GM23338 (cell line): Measurements from ENCODE around the gene ERN1. TPM values are rescaled to one million over a fixed set of nuclear protein-coding genes. Genes with fewer than 3 reads are reported as not detected.

ENCODE experiments used
- ATAC-seq: fragments of 200-7000 bp; cut with Tn5 transposase; 3 replicates; pipeline ENCODE4 v1.9.1; 2020
- DNase-seq: peaks from one replicate; pipeline ENCODE4 v3.0.0-alpha.2; 2015; ENCODE audit warnings: low spot score
- H2AFZ ChIP-seq: fragments of 200-600 bp; sonication (generic); 2 replicates; pipeline ENCODE4 v1.8.0; 2016; ENCODE audit warnings: antibody characterized with exemption, mild to moderate bottlenecking, moderate library complexity
- H3F3A ChIP-seq: fragments of 200-600 bp; sonication (generic); replicated peaks from 2 replicates; pipeline ENCODE4 v1.8.0; 2017; ENCODE audit warnings: antibody characterized with exemption, mixed run types, low read depth
- H3K27ac ChIP-seq: fragments of 200-600 bp; sonication (generic); 2 replicates; pipeline ENCODE4 v1.6.1; 2016; ENCODE audit warnings: low read depth
- H3K27me3 ChIP-seq: fragments of 200-600 bp; sonication (generic); 2 replicates; pipeline ENCODE4 v1.8.0; 2016; ENCODE audit warnings: mild to moderate bottlenecking, mixed run types, moderate library complexity; ENCODE audit not compliant: insufficient read depth
- H3K36me3 ChIP-seq: fragments of 200-600 bp; sonication (generic); 2 replicates; pipeline ENCODE4 v1.8.0; 2016; ENCODE audit warnings: mild to moderate bottlenecking; ENCODE audit not compliant: insufficient read depth
- H3K4me1 ChIP-seq: fragments of 200-600 bp; sonication (generic); 2 replicates; pipeline ENCODE4 v1.8.0; 2016; ENCODE audit warnings: mild to moderate bottlenecking, moderate library complexity; ENCODE audit not compliant: insufficient read depth
- H3K4me2 ChIP-seq: fragments of 200-600 bp; sonication (generic); 2 replicates; pipeline ENCODE4 v1.7.1; 2017; ENCODE audit warnings: mixed run types
- H3K4me3 ChIP-seq: fragments of 200-600 bp; sonication (generic); 2 replicates; pipeline ENCODE4 v1.6.1; 2016; ENCODE audit warnings: mixed run types
- H3K79me2 ChIP-seq: fragments of 200-600 bp; sonication (generic); replicated peaks from 2 replicates; pipeline ENCODE4 v1.8.0; 2017; ENCODE audit warnings: mild to moderate bottlenecking; ENCODE audit not compliant: insufficient read depth
- H3K9me2 ChIP-seq: fragments of 200-600 bp; sonication (generic); 2 replicates; pipeline ENCODE4 v1.8.0; 2017; ENCODE audit not compliant: insufficient read depth
- H4K20me1 ChIP-seq: fragments of 200-600 bp; sonication (generic); replicated peaks from 2 replicates; pipeline ENCODE4 v1.8.0; 2017; ENCODE audit warnings: mild to moderate bottlenecking; ENCODE audit not compliant: insufficient read depth
- H3K27ac Mint-ChIP-seq: 2 replicates; pipeline ENCODE4 v1.8.0; 2020; ENCODE audit warnings: inconsistent platforms, mild to moderate bottlenecking, moderate library complexity, mixed read lengths
- H3K27me3 Mint-ChIP-seq: 3 replicates; pipeline ENCODE4 v1.8.0; 2022; ENCODE audit warnings: low read depth, mild to moderate bottlenecking, moderate library complexity, mixed read lengths, inconsistent platforms; ENCODE audit not compliant: insufficient read depth, poor library complexity
- H3K36me3 Mint-ChIP-seq: 3 replicates; pipeline ENCODE4 v1.8.0; 2021; ENCODE audit warnings: low read depth, mild to moderate bottlenecking, inconsistent platforms, moderate library complexity, mixed read lengths
- H3K4me1 Mint-ChIP-seq: 3 replicates; pipeline ENCODE4 v1.8.0; 2020; ENCODE audit warnings: mild to moderate bottlenecking, inconsistent platforms, mixed read lengths
- H3K4me3 Mint-ChIP-seq: 3 replicates; pipeline ENCODE4 v1.8.0; 2021; ENCODE audit warnings: moderate library complexity, mild to moderate bottlenecking, inconsistent platforms, mixed read lengths
- H3K9me3 Mint-ChIP-seq: 3 replicates; pipeline ENCODE4 v1.8.0; 2020; ENCODE audit warnings: moderate library complexity, mild to moderate bottlenecking, inconsistent platforms, mixed read lengths
- CREB1 ChIP-seq: fragments of 250-450 bp; sonication (Bioruptor Pico); IDR thresholded peaks from 2 replicates; pipeline ENCODE4 v1.5.0; 2020; ENCODE audit warnings: low read depth, mild to moderate bottlenecking, moderate library complexity
- CTCF ChIP-seq, 2 experiments: fragments of 200-600 bp in 1 of 2; sonication (generic) in 1 of 2; conservative IDR thresholded peaks; 2 replicates each; pipeline versions ENCODE4 v1.5.1 to v1.6.1; 2016 to 2017; ENCODE audit warnings: antibody characterized with exemption in 2 of 2, low read depth in 2 of 2, mild to moderate bottlenecking in 2 of 2, moderate library complexity in 1 of 2
- ETS1 ChIP-seq: IDR thresholded peaks from 2 replicates; pipeline ENCODE4 v1.6.1; 2016; ENCODE audit warnings: antibody characterized with exemption
- EZH2 ChIP-seq: fragments of 200-600 bp; sonication (generic); IDR thresholded peaks from one replicate; pipeline ENCODE4 v1.8.0; 2017; ENCODE audit warnings: antibody characterized with exemption, mild to moderate bottlenecking, low read depth; ENCODE audit not compliant: unreplicated experiment
- EZH2phosphoT487 ChIP-seq: fragments of 200-600 bp; sonication (generic); IDR thresholded peaks from one replicate; pipeline ENCODE4 v1.8.1; 2018; ENCODE audit warnings: antibody characterized with exemption; ENCODE audit not compliant: unreplicated experiment
- JUNB ChIP-seq: IDR thresholded peaks from one replicate; pipeline ENCODE4 v1.6.1; 2016; ENCODE audit warnings: antibody characterized with exemption; ENCODE audit not compliant: unreplicated experiment
- NANOG ChIP-seq: IDR thresholded peaks from 2 replicates; pipeline ENCODE4 v1.6.1; 2016; ENCODE audit warnings: antibody characterized with exemption, borderline replicate concordance
- POLR2AphosphoS5 ChIP-seq: IDR thresholded peaks from 2 replicates; pipeline ENCODE4 v1.6.1; 2016; ENCODE audit warnings: antibody characterized with exemption, low read depth
- REST ChIP-seq: IDR thresholded peaks from one replicate; pipeline ENCODE4 v1.6.1; 2018; ENCODE audit warnings: antibody characterized with exemption; ENCODE audit not compliant: unreplicated experiment
- ZNF114 ChIP-seq: fragments of 250-450 bp; sonication (Bioruptor Pico); IDR thresholded peaks from 2 replicates; pipeline ENCODE4 v1.5.0; 2020; ENCODE audit warnings: mild to moderate bottlenecking, moderate library complexity
- ZNF331 ChIP-seq: fragments of 250-450 bp; sonication (Bioruptor Pico); IDR thresholded peaks from 2 replicates; pipeline ENCODE4 v1.5.0; 2020; ENCODE audit warnings: low read depth, mild to moderate bottlenecking, moderate library complexity
- polyA plus RNA-seq: library from polyadenylated mRNA; unstranded; fragments of >200 nt; fragmentation: Nextera tagmentation; extraction: Ambion mirVana; gene quantifications from 2 replicates; pipeline ENCODE4 v1.2.1, GENCODE V29; 2016
- total RNA-seq: library from RNA; depleted of rRNA; stranded (reverse); fragments of >200 nt; shearing (Covaris generic); gene quantifications from 2 replicates; pipeline ENCODE4 v1.2.3, GENCODE V29; 2014

Gene ERN1
- total and polyA plus RNA-seq, 2 experiments from 2014 or later = 5.9 to 7.5 TPM

GRCh38 chr17:64172510-64172909 lies 42.6 kb upstream of the ERN1 start:
- Histone ChIP-seq H3K9me2 (no peaks in the 10 kb centered on the region), H2AFZ (no peak overlapping the region), H3K4me2 (no peak overlapping the region), H3K36me3 (peaks cover 11% of the 10 kb centered on the region; the same call in 1 of the 2 replicates), H3K79me2 (no peaks in the 10 kb centered on the region), H3K27ac (no peak overlapping the region), H3F3A (no peaks in the 10 kb centered on the region), H4K20me1 (no peaks in the 10 kb centered on the region), H3K4me3 (no peak overlapping the region), H3K27me3 (no peaks in the 10 kb centered on the region), H3K4me1 (no peaks in the 10 kb centered on the region)
- Mint-ChIP-seq H3K27me3 (no peaks in the 10 kb centered on the region), H3K4me1 (no peaks in the 10 kb centered on the region), H3K9me3 (no peaks in the 10 kb centered on the region), H3K27ac (no peak overlapping the region), H3K36me3 (0 out of 3 replicates have a peak, but pooled peaks cover 8% of the 10 kb centered on the region), H3K4me3 (no peak overlapping the region)
- DNase-seq (no peak), ATAC-seq (no peak; the same call in 2 of the 3 replicates)
- TF ChIP-seq REST = no peak
- 0 out of 4 replicates have a peak, but pooled peaks of 1 of the 2 experiments have one; percentile 6 for TF ChIP-seq CTCF (conservative IDR thresholded peaks at IDR 0.05; ENCODE audit: low read depth in 2 of 2)
- TF ChIP-seq CREB1 = no peak

GRCh38 chr17:64171041-64171440 lies 41.1 kb upstream of the ERN1 start:
- Histone ChIP-seq H3K36me3 (peaks cover 6% of the 10 kb centered on the region; the same call in 1 of the 2 replicates), H3K4me3 (no peak overlapping the region), H4K20me1 (no peaks in the 10 kb centered on the region), H3K27me3 (no peaks in the 10 kb centered on the region), H3K79me2 (no peaks in the 10 kb centered on the region), H3K9me2 (no peaks in the 10 kb centered on the region), H2AFZ (no peak overlapping the region), H3K4me2 (no peak overlapping the region), H3K4me1 (no peaks in the 10 kb centered on the region), H3K27ac (no peak overlapping the region), H3F3A (no peaks in the 10 kb centered on the region)
- no peak overlapping the region for H3K4me3 Mint-ChIP-seq
- ATAC-seq (no peak), DNase-seq (no peak)
- no peaks in the 10 kb centered on the region for H3K27me3 Mint-ChIP-seq
- H3K9me3 Mint-ChIP-seq = no peaks in the 10 kb centered on the region
- 0 out of 3 replicates have a peak, but pooled peaks cover 8% of the 10 kb centered on the region for H3K36me3 Mint-ChIP-seq
- H3K27ac Mint-ChIP-seq = no peak overlapping the region
- no peaks in the 10 kb centered on the region for H3K4me1 Mint-ChIP-seq
- TF ChIP-seq EZH2 (no peak), EZH2phosphoT487 (no peak), CTCF (conservative IDR thresholded peaks at IDR 0.05; ENCODE audit: low read depth in 2 of 2) (no peak), JUNB (no peak), NANOG (no peak), POLR2AphosphoS5 (no peak), ZNF114 (CRISPR knock-in tag) (no peak), ETS1 (no peak), REST (no peak), ZNF331 (no peak), CREB1 (no peak)
